ENCODE data around the gene CABYR.

Gene CABYR

GRCh38 chr18:24195296-24196053, 56.6 kb downstream of the CABYR start:
- DNase-seq: no peak

- DNase-seq: no peak
Observed at GRCh38 chr18:24196764-24197163, 57.9 kb downstream of the CABYR start.

GRCh38 chr18:24197412-24197811, 58.5 kb downstream of the CABYR start:
- no peak for DNase-seq

- no peak for DNase-seq
Observed at GRCh38 chr18:24198461-24198860, 59.6 kb downstream of the CABYR start.

GRCh38 chr18:24199372-24199962, 60.6 kb downstream of the CABYR start:
- no peak for DNase-seq

- no peak for DNase-seq
Observed at GRCh38 chr18:24200494-24201290, 61.8 kb downstream of the CABYR start.

GRCh38 chr18:24201699-24202687, 63.1 kb downstream of the CABYR start:
- DNase-seq: no peak

GRCh38 chr18:24204904-24205303, 66.0 kb downstream of the CABYR start:
- no peak for DNase-seq

- no peak for DNase-seq
Observed at GRCh38 chr18:24208270-24209035, 69.6 kb downstream of the CABYR start.

- no peak for DNase-seq
Observed at GRCh38 chr18:24209558-24209957, 70.7 kb downstream of the CABYR start.

All from NCI-H345 (cell line).